Islet of Langerhans (tissue), 1 donor: ENCODE measurements around the gene RAP1GAP.
"Not testable (repeated sequence)": the region's sequence is repeated elsewhere in the genome, so short reads cannot be mapped to it uniquely, and the experiment has no call there.

Experiments used
- FAIRE-seq: peaks from one replicate; lab custom pipeline; 2011; peaks lifted over from hg19 to GRCh38; lab: Jason Lieb, UNC

Gene RAP1GAP

DNA sequence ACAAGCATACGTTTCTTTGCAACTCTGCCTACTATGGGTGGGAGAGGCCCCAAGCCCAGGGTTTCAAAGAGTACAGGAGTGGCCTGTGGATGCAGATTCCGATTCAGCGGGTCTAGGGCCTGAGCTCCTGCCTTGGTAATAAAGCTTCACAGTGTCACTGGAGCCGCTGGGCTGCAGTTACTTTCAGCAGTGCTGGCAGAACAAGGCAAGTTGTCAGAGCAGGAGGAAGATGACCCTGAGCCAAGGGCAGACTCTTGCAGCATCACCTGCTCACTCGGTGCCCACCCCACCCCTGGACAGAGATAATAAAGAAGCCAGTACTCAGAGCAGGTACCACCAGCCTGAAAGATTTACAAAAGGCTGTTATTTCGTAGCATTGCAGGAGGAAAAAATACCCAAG, 8.0 kb upstream of the RAP1GAP start:
- FAIRE-seq, result no peak

DNA sequence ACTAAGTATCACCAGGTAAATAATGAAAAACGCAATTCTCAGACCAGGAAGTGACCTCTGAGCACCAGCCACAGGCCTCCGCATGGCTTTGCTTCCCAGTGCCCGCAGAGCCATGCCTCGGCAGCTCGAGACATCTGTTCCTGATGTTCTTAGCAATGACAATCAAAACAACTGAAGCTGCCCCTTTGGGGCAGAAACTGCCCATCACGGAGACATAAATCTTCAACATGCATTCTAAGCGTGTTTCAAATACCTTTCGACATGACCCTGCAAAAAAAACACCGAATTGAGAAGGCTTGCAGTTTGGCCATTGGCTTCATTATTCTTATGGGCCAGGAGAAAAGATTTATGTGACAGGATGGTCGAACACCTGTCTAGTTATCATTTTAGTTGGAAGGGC, 5.8 kb upstream of the RAP1GAP start:
- no peak for FAIRE-seq

DNA sequence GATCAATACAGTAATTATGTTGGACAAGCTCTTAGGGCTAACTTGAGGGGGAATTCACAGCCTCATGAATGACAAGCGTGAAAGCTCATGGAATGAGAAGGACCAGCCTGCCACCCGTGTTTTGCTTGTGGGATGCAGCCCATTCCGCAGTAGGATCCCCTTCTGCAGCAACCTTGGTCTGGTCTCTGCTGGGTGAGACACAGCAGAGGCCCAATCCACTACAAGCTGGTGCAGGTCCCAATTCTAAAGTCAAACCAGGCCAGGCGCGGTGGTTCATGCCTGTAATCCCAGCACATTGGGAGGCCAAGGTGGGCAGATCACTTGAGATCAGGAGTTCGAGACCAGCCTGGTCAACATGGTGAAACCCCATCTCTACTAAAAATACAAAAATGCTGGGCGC, 4.7 kb upstream of the RAP1GAP start:
- FAIRE-seq, result not testable (repeated sequence)

DNA sequence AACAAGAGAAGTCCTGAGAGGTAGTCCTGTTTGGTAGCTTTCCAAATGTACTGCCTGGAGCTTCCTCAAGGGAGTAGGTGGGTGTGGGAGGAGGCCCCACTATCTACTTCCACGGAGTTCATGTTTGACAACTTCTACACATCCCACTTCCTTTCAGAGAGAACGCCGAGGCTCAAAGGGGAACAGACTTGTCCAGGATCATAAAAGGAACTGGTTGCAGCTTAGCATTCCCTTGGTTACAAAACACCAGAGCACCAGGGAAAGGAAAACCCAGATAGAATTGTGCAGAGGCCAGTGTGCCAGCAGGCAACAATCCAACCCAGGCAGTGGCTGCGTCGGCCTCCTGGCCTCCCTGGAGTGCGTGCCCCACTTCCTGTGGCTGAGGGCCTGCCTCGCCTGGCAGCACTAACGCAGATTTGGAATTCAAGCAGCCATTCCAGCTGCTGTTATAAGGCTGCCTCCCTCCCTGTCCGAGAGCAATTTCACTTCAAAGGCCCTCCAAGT, 4.2 kb upstream of the RAP1GAP start:
- FAIRE-seq, result no peak

DNA sequence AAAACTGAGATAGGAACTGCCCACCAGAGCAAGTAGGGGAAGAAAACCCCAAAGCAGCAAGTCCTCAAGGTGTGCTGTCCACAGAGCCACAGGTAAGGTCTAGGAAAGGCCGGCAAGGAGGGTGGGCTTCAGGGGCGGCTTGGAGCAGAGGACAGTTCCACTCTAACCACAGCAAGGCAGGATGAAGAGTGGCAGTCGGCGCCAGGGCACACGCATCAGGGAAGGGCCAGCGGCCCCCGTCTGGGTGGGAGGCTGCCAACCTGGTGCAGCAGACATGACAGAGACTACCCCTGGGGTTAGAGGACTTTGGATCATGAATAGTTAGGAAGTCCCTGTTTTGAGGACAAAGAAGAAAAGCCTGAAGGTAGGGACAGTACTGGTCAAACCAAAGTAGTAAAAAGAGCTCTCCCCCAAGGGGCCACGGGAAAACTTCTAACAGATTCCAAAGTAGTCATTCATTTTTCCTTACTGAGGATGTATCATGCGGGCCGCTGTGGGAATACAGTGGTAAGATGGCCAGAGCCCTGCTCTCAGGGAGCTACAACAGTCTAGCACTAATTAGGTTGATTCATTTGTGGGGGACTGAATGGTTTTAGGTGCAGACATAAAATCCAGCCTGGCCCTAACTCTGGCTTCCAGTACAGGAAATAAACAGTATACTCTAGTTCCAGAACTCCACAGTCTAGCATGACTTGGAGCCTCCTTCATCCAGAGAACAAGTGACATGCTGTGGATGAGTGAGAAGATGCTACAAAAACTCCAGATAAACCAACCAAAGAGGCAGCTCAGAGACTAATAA, 3.5 kb upstream of the RAP1GAP start:
- no peak for FAIRE-seq

DNA sequence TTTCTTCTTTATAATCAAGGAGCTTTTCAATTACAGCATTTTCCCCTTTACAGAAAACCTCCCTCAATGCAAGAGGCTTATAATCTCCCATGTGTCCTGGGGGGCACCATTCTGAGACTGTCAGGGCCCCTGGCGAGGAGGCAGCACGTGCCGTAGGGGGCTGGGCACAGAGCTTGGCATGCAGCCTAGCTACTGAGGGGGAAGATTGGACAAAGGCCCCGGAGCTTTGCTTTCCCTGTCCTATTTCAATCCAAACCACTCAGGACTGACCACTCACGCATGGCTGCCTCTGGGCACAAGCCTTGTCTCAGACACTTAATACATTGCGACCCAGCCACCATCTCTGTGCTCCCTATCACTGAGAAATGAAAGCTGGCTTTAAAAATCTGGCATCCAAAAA, 2.8 kb upstream of the RAP1GAP start:
- no peak for FAIRE-seq

DNA sequence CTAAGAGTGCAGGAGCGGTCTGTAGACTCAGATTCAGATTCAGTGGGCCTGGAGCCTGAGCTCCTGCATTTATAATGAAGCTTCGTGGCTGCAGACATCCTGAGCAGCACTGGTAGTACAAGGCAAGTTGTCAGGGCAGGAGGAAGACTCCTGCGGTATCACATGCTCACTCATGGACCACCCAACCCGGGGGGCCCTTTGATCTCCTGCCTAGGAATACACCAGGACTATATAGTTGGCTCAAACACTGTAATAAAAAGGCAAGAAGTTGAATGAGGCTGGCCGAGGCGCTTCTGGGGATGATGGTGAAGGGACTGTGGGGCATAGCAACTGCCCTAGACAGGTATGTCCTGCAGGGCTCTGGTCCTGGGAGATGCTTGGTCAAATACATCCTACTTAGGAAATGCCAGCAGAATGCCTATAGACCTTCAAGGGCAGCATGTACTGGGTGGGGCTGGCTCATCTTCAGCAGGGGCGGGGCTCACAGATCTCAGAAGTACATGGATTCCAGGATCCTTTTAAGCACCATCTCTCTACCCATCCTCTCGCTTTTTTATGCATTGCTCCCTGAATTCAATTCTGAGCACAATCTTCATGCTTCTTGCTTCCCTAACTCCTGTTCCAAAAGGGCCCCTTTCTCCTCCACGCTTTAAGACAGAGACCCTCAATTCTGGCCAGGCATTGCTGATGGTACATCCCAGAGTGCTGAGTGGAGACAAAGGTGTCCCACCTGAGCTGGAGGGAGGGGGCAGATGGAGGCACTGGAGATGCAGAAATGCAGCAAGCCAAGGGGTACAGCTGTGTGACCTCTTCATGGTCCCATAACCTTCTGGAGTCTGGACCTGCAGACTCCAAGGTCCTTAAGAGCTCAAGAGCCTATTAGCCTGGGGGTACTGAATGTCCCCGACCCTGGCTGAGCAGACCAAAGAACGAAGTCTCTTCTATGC, 2.1 kb upstream of the RAP1GAP start:
- no peak for FAIRE-seq

DNA sequence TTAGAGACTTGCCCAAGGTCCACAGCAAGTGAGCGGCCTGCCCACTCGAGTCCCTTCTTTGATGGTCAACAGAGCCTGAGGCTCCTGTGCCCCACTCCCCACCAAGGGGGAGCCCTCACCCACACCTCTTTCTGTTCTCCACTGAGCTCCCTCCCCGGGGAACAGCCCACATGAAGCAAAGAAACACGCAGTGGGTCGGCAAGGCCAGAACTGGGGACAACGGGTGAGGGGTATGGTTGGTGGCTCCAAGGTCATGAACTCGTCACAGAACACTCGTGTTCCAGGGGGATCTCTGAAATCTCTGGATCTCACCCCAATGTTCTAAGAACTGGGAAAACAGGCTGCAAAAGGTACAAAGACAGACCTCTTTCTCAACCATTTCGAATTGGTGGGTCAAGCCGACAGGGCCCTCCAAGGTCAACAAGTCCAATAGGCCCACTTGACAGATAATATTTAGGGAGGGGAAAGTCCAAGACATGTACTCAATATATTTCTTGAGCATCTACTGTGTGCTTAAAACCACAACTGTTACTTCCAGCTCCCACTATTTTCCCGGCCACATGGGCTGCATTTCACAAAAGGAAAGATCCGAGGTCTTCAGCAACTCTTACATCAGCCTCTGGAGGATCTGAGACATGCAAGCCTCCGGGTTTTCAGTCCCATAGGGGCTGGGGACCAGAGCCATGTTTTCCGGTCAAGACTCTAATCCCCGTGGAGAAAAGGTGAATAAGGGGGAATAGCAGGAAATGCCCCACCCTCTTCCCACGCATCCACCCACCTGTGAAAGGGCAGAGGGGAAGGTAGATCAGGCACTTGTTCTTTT, 1.1 kb upstream of the RAP1GAP start:
- no peak for FAIRE-seq

DNA sequence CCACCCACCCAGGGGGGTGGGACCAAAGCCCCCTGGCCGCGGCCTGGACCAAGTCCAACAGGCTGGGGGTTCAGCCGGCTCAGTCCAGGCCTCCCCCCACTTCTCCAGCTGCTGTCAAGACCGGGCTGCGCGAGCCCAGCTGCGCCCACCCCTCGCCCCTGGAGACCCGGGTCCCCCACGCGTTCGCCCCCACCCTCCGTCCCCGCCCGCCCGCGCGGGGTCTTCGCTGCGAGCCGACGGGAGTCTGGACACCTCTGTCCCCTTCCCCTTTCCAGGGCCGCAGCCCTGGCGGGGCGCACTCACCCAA, 253 bp downstream of the RAP1GAP start:
- no peak for FAIRE-seq

DNA sequence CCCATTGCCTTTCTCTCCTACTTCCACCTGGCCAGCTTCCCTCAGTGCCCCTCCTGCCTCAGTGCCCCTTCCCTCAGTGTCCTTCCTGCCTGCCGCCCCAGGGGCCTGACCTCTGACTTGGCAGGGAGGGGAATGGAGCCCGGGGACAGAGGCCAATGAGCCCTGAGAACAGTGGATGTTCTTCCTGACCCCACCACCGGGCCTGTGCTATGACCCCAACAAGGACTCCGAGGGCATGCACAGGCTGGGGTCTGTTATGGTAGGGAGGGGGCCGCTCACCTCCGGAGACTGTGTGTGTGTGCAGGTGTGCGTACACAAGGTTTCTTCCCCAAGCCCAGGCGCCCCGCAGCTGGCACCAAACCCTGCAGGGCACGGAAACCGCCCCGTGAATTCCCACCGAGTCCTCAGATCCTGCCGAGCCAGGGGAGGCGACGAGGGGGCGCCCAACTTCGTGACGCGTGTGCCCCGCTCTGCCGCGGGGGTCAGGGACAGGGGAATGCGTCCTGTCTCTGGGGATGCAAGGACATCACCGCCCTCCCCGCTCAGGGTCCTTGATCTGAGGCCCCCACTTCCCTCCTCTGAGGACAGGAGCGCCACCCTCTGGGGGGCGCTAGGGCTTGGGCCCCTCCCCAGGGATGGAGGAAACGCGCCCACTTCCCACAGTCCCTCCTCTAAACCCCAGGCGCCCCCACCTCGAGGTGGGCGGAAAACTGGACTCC, 766 bp downstream of the RAP1GAP start:
- FAIRE-seq, result no peak

DNA sequence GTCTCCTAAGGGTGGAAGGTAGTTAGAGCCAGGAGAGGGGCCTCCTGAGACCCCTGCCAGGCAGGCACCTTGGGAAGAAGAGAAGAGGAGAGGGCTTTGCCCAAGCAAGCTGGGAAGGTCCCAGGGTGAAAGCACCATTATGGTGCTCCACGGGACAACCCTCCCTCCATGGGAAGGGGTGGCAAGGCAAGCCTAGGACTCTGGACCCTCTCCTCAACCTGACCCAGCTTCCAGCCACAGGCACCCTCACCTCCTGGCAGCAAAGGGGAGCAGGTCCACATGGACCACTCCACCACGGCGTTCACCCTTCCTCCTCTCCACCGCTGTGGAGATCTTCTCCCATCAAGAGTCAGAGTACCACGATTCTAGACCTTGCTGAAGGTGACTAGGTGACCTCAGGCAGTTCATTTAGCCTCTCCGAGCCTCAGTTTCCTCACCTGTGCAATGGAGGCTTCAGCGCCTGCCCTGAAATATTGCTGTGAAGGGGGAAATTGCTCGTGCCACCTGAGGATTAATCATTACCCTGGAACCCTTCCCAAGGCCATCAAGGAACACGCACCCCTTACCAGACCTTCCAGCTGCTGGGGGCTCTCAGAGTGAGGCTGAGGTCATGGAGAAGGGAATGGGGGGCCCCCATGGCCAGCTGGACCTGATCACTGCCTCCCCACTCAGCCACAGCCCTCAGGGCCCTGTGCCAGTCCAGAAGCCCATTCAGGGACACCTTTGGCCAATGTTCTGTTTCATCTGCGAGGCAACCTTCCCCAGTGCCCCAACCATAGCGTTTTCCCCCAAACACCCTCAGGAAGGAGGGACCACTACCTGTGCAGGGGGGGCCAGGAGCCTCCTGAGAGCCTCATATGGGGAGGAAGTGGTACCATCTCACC, 1.6 kb downstream of the RAP1GAP start:
- FAIRE-seq, result no peak

DNA sequence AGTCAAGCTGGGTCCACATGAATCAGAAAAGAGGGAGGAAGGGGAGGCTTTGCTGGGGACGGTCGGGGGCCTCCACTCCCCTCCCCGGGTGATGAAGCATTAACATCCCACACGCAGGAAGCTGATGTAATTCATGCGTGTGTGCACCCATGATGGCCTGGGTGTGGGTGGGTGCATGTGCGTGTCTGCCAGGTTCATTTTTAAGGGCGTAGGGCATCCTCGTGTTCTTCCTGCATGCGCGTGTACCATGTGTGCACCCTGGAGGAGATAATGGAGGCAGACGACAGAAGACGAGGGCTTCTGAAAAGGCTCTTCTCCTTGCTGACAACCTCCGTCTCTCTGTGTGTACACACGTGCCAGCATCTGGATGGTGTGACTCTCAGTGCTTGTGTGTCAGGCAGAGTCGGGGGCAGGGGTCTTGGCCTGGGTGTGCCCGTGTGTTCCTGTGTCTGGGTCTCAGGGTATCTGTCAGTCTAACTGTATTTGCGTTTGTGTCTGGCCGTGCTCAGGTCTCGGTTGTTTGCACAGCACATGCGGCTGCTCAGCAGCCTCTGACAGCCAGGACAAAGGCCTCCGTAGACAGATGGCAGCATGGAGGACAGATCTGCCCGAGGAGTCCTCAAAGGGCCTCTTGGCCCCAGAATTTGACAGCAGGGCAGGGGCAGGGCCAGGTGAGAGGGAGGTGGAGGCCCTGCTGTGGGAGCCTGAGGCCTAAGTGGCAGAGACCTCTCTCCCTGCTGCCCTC, 2.4 kb downstream of the RAP1GAP start:
- no peak for FAIRE-seq

DNA sequence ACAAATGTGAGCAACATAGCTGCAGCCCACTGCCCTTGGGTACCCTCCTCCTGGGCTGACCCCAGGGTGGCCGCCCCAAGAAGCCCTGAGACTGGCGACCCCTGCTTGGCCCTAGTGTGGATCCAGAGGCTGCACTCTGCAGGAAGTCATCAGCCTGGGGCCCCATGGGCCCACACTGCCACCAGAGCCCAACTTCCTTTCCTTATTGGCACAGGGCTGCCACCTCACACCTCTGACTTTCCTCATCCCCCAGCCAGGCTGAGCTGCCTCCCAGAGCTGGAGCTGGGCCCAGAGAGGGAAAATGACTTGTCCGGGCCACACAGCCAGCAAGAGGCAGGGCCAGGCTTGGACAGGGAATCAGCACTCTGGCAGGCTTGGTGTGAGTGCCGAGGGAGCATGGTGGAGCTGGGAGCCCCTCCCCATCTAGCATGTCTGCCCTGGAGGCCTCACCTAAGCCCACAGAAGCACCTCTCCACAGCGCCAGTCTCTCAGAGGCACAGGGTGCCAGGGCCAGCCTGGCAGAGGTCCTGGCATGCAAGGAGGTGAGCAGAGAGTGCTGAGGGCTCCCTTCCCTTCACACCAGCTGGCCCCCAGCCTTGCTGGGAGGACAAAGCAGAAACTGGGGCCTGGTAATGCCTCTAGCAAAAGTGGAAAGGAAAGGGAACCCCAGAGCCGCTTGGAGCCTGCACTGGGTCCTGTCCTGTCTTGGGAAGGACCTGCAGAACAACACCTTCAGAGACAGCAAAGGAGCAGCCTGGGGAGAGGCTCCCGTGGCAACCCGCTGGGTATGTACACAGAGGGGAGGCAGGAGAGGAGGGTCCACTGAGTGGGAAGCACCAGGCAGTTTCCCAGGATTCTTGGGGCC, 3.2 kb downstream of the RAP1GAP start:
- no peak for FAIRE-seq

DNA sequence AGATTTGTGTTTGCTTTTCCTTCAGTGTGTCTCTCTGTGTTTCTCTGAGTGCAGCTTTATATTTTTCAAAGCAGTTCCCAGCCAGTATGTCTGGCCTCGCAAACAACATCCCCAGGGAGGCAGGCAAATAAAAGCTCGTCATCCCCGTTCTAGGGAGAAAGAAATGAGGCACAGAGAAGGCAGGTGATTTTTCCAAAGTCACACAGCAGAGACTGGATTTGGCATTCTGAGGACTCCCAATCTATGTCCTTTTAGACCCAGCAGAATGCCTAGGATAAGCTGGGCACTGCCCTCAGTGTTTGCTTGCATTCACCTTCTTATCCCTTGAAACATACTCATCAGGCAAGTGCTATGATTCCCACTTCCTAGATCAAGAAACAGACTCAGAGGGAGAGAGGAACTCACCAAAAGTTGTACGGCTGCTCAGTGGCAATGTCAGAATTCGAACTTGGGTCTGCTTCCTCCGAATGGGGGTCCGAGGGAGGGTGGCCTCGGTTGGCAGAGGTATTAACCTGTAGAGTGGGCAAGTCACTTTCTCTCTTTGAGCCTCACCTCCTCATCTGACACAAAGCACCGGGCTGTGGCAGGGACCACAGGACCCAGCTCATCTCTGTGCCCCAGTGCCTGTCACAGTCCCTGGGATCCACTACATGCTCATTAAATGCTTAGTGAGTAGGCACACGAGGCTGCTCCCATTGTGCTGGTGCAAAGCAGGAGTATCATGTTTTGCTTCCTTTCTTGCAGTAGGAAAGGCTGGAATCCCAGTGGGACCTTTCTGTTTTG, 4.2 kb downstream of the RAP1GAP start:
- FAIRE-seq, result no peak

DNA sequence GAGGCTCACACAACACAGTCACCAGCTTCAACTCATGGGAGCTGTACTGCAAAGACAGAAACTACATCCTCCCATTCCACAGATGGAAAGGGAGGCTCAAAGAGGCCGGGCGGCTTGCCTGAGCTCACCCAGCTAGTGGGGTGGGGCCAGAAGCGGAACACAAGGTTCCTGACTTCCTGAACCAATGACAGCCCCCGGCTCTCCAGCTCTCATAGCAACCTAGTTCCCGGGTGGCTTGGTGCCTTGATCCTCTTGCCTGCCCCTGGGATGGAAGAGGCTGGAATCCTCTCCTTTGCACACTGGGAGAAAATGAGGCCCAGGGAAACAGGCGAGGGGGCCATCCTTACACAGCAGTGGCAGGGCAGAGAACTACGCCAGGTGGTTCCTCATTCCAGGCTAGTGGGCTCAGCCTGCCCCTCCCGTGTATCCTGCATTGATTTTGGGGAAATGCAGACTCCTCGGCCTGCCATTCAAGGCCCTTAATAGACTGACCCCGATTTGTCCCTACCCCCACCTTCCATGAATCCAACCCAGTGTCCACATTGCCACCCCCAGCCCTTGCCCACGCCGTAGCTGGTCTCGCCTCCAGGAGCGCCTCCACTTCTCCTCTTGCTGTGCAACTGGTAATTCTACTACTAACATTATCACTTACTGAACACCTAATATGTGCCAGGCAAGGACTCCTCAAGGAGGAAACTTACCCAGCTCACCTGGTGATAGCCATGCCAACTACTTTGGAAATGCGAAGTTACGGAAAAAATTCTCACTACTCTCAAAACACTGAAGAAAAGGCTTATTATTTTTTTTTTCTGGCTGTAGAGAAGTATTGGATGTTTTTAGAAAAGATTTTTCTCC, 5.0 kb downstream of the RAP1GAP start:
- FAIRE-seq, result no peak

DNA sequence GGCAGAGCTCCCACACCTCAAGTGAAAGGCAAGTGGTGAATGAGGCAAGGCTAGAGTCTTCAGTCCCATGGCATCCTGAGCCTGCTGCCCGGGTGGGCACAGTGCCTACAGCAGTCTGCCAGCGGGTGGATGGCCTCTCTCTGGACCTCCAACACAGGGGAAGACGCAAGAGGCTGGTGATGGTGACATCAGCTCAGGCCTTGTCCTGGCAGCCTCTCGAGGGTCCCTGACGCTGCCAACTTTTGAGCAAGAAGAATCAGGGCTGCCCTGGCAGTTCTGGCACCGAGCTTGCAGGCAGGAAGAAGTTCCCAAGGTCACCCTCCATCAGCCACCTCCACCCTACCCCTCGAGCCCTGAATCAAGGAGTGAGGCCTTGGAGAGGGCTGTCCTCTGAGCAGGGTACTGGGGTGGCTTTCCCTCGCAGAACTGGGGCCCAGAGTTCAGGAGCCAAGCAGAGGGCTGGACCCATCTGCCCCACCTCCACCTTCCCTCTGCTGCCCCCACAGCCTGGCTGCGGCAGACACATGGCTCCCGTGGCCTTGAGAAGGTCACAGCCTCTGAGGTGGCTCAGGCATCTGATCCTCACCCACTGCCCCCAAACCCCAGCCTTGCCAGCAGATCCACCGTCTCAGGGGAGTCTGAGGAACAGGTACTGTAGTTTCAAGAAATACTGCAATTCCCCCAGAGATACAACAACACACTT, 5.8 kb downstream of the RAP1GAP start:
- FAIRE-seq, result no peak
